ENCODE measurements around the gene ITGB1BP1. TPM values are rescaled to one million over a fixed set of nuclear protein-coding genes. Genes with fewer than 3 reads are reported as not detected.
A peak's percentile ranks its signal among the peaks of the same experiment; 100 is the strongest.

ITGB1BP1 gene
- total and polyA plus RNA-seq, 9 of the 15 experiments (the other 6 are each of a cell fraction or from before 2014, with no cell fraction given), result 37.8 to 95.3 (median 50.4) TPM

GRCh38 chr2:9423100-9423921 is at the start of gene ITGB1BP1, which contains the start of gene CPSF3 (continued):
- 0 out of 2 replicates have a peak, but pooled peaks have one; percentile 0 for TF ChIP-seq SMARCE1 (IDR thresholded peaks at IDR 0.05)
- peak; percentile 95 for TF ChIP-seq TOE1 (IDR thresholded peaks at IDR 0.05; ENCODE audit: borderline replicate concordance)
- no peak for TF ChIP-seq TOE1 (CRISPR knock-in tag; IDR thresholded peaks at IDR 0.05; ENCODE audit: borderline replicate concordance, low read depth)
- TF ChIP-seq MCM2 (IDR thresholded peaks at IDR 0.05; ENCODE audit: low read depth), result no peak
- TF ChIP-seq AFF4 (CRISPR knock-in tag; IDR thresholded peaks at IDR 0.05), result peak; percentile 95
- TF ChIP-seq ATF1 (CRISPR knock-in tag; IDR thresholded peaks at IDR 0.05), result no peak
- peak; percentile 89 for TF ChIP-seq ATF1 (tag; IDR thresholded peaks at IDR 0.05)
- TF ChIP-seq BDP1 (IDR thresholded peaks at IDR 0.05; ENCODE audit: insufficient read depth, insufficient read length), result no peak
- TF ChIP-seq, protein P1, sequence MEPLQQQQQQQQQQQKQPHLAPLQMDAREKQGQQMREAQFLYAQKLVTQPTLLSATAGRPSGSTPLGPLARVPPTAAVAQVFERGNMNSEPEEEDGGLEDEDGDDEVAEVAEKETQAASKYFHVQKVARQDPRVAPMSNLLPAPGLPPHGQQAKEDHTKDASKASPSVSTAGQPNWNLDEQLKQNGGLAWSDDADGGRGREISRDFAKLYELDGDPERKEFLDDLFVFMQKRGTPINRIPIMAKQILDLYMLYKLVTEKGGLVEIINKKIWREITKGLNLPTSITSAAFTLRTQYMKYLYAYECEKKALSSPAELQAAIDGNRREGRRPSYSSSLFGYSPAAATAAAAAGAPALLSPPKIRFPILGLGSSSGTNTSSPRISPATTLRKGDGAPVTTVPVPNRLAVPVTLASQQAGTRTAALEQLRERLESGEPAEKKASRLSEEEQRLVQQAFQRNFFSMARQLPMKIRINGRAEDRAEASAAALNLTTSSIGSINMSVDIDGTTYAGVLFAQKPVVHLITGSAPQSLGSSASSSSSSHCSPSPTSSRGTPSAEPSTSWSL (CRISPR knock-in tag; IDR thresholded peaks at IDR 0.05; ENCODE audit: borderline replicate concordance), result no peak
- TF ChIP-seq NFRKB (IDR thresholded peaks at IDR 0.05; ENCODE audit: low read depth), result peak; percentile 56; the same call in 1 of the 2 replicates
- TF ChIP-seq XRCC4 (IDR thresholded peaks at IDR 0.05; ENCODE audit: extremely low read depth, insufficient read depth, insufficient read length), result no peak
- TF ChIP-seq MEF2D (tag; conservative IDR thresholded peaks at IDR 0.05; ENCODE audit: low read depth), result no peak
- TF ChIP-seq ETV5 (CRISPR knock-in tag; IDR thresholded peaks at IDR 0.05; ENCODE audit: low read depth), result peak; percentile 77
- TF ChIP-seq SIN3A (IDR thresholded peaks at IDR 0.05; ENCODE audit: borderline replicate concordance in 2 of 2, control insufficient read depth in 1 of 2, low read depth in 2 of 2, low read length in 2 of 2), result peak; percentile 59 to 78; a peak in 2 of 4 replicates
- no peak for TF ChIP-seq TAL1 (IDR thresholded peaks at IDR 0.05)
- TF ChIP-seq ZNF263 (CRISPR knock-in tag; IDR thresholded peaks at IDR 0.05; ENCODE audit: borderline replicate concordance), result peak; percentile 75; the same call in 1 of the 2 replicates
- peak in 1 of 2 experiments; percentile 53; a peak in 1 of 4 replicates for TF ChIP-seq TRIM24 (IDR thresholded peaks at IDR 0.05)
- TF ChIP-seq E4F1 (CRISPR knock-in tag; IDR thresholded peaks at IDR 0.05; ENCODE audit: borderline replicate concordance), result no peak
- TF ChIP-seq NRF1 (conservative IDR thresholded peaks at IDR 0.05 in 1 of 2, IDR thresholded peaks at IDR 0.05 in 1 of 2), result peak; percentile 93 to 94
